ENCODE measurements around the gene ETNK1.

ETNK1 gene

DNA sequence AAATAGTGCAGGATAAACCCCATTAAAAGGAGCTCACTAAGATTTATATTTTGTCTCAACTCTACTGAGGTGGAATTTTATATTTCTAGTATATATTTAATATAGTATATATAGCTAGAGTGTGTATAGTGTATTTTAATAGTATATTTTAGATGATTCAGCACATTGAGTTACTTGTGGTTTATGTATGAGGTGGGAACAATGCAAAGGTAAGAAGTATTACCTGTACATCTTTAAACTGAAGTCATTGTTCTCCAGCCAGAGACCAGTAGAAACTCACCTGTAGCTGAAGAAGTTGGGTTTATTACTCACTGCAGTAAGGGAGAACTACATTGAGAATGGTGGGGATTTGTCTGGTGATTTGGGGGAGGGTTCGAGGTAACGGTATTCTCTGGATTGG, 15.9 kb downstream of the ETNK1 start:
- DNase-seq, result no peak

DNA sequence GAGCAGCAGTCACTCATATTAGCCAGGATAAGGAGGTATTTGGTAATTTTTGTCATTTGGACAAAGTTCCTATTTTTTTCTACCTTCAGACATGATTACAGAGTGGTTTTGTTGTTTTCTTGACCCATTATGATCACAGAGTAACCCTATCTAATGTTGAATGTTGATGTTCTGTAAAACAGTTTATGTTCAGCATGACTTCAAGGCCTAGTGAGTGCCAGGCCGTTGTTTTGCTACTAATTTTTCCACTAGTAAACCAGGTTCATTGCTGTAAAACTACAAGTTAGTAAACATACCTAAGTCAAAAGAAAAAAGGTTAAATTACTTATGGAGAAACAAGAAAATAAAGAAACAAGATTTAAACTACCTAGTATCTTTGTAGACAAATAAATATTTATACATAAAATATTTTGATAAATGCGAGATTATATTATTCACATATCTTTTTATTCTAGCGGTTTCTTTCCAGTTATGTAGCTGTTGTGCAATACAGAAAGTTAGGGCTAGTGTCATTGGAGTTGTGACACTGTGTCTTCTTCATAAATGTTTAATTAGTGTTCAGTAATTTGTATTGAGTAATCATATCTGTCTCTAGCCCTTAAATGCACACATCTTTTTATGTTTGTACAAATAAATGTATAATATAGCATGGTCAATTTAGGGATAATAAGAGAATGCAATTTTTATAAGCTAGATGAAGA, 16.5 kb downstream of the ETNK1 start:
- DNase-seq, result no peak

DNA sequence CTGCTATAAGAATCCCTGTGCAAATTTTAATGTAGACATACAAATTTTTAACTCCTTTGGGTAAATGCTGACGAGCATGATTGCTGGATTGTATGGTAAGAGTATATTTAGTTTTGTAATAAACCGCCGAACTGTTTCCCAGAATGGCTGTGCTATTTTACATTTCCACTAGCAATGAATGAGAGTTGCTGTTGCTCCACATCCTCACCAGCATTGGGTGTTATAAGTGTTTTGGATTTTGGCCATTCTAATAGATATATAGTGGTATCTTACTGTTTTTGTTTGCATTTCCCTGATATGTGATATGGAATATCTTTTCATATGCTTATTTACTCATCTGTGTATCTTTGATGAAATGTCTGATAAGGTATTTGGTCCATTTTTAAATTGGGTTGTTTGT, 23.7 kb downstream of the ETNK1 start:
- DNase-seq, result no peak

DNA sequence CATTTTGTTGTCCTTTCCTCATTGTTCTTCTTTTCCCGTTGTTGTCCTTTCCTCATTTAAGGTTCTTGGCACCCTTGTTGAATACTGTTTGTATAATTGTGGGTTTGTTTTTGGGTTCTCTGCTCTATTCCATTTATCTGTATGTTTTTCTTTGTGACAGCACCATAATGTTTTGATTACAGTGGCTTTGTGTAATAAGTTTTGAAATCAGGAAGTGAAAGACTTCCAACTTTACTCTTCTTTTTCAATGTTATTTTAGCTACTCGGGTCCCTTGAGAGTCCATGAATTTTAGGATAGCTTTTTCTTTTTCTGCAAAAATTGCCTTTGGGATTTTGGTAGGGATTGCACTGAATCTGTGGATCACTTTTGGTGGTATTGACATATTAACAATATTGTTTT, 28.1 kb downstream of the ETNK1 start:
- no peak for DNase-seq

DNA sequence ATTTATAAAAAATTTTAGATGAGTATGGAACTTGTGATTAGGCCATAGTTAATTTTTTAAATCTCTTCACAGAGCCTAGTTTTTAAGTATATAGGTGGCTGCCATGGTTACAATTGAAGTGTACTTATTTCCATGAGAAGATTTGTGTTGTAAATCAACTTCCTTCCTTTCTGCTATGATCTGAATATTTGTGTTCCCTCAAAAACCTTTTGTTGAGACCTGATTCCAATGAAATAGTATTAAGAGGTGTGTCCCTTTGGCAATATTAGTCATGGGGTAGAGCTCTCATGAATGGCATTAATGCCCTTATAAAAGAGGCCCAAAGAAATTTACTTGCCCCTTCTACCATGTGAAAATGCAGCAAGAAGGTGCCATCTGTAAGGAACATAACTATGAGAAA, 28.8 kb downstream of the ETNK1 start:
- no peak for DNase-seq

DNA sequence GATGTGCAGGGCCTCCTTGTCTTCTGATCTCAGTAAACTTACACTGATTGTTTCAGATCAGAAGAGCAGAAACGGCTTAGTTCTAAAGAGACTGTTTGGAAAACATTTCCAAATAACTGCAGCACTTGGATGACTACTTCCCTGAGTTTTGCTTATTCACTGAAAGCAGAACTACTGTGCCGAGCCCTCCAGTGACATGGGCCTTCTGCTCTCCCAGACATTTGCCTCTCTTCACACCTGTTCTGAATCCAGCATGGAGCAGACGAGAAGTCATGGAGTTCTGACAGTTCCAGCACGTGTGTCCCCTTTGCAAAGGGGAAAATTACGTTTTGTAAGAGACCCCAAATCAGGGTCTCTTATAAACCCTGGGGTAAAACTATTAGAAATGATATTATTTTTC, 31.4 kb downstream of the ETNK1 start:
- DNase-seq, result peak; percentile 32

DNA sequence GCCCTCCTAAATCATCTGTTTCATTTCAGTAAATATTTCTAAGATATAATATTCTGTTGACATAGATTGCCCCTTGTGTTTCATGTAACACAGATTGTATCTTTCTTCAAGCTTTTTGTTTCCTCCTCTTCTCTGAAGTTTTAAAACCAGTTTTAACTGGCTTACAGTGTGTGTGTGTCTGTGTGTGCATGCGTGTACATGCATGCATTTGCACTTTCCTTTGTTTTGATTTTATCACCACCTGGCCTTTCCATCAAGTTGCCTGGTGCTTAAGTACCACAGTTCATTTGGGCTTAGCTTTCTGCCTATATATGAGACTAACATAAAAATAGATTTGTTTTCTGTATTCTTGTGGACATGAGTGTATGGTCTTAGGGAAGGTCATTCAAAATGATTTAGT, 31.9 kb downstream of the ETNK1 start:
- peak; percentile 37 for DNase-seq

DNA sequence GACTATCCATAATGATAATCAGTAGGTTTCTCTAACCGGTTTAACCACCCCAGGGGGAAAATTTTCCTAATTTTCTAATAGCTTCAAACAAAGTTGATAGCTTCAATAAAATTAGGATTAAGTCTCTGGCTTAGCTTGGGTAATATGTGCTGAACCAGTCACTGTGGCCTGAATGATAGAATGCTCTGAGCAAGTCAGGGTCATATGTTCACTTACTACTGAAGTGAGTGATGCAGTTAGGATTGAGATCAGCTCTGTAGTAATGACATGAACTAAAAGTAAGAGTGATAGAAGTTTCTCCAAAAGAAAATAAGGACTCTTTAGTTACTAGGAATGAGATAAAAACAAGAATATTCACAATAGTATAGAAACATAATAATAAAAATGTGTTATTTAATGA, 32.6 kb downstream of the ETNK1 start:
- DNase-seq, result no peak

DNA sequence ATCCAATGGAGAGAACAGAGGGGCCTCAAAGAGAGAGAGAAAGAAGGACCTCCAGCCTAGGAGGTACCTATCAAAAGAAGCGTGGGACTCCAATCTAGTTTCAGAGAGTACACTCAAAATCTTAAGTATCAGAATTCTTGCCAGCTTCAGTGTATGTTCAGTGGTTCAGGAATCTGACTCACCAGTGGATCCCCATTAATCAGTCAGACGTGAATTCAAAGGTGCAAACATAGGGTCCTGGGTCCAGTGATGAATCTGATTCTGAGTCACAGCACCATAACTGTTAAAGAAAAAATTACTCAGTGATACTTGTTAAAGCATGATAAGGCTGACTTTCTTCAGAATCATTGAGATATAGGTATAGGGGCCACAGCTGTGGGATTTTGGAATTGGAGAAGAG, 33.2 kb downstream of the ETNK1 start:
- no peak for DNase-seq

DNA sequence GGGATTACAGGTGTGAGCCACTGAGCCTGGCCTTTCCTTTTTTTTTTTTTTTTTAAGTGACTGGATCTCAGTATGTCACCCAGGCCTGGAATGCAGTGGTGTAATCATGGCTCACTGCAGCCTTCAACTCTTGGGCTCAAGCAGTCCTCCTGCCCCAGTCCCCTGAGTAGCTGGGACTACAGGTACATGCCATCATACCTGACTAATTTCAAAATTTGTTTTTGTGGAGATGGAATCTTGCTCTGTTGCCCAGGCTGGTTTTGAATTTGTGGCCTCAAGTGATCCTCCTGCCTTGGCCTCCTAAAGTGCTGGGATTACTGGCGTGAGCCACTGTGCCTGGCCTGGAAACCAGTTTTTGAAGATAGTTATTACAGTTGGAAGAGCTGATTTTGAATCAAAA, 37.4 kb downstream of the ETNK1 start:
- DNase-seq, result no peak

DNA sequence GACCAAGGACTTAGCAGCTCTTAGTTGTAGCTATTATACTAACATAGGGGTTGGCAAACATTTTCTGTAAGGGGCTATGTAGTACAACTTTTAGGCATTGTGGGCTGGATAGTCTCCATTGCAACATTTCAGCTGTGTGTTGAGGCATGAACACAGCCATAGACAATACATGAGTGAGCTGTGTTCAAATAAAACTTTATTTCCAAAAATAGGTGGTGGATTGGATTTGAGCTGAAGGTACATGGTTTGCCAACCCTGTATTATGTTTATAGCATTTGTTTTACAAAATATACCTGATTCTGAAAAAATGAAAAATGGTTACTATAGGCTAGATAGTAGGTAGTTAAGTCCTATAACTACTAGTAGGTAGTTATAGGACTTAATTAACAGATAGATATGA, 40.5 kb downstream of the ETNK1 start:
- no peak for DNase-seq

DNA sequence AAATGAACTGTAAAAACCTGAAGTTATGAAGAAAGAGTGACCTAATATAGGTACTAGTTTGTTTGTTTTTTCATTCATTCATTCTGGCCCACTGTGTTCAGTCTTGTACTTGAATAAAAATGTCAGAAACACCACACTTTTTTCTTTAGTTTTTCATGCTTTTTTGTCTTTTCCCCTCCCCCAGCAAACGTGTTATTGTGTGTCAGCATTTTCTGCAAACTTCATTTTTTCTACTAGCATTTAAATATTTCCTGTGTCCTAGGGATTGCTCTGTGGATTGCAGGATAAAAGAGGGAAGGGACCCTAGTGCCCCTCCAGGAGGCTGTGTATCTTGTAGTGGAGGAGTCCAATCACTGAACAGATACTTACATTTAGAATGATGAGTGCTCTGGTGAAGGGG, 42.2 kb downstream of the ETNK1 start:
- no peak for DNase-seq

DNA sequence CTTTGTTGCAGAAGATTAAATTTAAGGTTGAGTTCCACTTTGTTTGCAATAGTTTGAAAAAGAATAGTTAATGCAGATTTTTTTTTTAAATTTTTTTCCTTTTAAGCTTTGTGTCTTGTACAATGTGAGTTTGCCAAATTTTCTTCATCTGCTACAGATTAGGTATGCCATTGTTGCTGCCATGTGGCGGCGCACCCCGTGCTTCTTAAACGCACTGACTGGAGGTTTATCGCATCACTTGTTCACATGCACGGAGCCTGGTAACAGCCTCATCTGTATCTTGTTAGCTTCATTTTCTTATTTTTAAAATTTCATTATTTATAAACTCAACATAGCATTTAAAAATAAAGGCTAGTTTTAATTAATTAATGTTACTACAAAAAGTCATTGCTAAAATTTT, 43.5 kb downstream of the ETNK1 start:
- no peak for DNase-seq

DNA sequence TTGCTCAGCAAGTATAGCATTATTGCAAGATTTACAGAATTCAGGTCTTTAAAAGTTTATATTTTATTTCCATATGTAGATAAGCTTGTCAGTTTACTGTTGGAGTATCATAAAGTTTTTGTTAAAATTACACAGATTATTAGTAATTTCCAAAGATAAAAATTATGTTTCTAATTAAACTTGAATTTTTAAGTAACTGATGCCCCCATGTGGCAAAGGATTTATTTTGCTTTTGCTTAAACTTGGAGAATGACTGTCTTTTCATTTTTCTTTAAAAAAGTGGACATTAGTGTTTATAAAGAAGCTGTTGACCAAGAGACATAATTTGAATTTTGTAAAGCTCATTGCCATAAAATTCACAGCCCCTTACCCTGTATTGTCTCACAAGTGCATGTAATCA, 45.8 kb downstream of the ETNK1 start:
- DNase-seq, result no peak

DNA sequence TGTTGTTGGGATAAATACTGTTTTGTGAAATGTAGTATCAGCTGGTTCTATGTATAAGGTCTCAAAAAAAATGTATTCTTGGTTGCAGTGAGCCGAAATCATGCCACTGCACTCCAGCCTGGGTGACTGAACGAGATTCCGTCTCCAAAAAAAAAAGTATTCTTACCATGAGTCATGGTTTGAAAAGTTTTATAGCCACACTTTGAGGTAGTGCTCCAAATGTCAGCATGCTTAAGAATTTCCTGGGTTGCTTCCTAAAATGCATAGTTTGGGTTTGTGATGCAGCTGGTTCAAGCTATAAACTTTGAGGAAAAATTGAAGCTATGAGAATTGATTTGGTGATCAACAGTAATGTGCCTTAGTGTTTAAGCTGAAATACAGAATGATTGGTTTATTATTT, 48.0 kb downstream of the ETNK1 start:
- no peak for DNase-seq

DNA sequence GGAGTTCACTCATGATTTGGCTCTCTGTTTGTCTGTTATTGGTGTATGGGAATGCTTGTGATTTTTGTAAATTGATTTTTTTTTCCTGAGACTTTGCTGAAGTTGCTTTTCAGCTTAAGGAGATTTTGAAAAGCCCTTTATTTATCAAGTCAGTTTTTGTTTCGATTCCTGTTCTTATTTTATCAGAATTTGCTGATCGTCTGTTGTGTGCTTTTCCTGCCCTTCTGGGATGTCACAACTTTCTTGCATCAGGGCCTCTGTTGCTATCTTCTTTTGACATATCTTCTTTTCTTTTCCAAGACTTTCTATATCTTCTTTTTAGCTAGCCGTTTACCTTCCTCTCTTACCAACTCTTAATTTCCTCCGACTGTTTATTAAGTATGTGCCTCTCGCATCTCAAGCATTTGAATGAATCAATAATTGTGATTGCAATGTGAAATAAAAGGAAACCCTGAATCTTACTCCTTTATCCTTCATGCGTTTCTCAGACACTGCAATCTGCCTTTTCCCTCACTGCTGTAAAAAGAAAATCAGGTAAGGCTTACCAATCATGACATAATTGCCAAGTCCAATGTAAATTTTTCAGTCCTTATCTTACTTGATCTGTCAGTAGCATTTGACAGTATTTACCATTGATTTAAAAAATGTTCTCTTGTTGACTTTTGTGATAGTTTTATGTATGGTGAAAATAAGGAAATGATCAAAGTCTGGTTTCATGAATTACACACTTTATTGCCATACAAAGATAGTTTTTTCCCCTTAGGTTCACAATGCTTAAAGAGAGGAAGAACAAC, 53.0 kb downstream of the ETNK1 start:
- no peak for DNase-seq

DNA sequence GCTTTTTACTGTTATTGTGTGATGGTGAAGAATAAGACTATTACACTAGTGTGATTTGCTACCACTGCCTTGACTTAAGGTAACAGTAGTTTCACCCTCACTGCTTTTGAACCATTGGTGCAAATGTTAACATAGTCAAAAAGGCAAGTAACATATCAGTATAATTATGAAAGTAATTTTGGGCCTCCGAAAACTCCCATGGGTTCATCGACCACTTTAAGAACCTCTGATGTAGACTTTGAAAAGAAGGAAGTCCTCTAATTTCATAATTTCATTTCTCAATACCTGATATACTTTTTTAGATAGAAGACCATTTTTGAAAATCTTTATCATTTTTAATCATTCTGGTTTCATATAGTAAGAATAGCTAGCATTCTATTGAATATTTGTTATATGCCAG, 57.7 kb downstream of the ETNK1 start:
- DNase-seq, result no peak

DNA sequence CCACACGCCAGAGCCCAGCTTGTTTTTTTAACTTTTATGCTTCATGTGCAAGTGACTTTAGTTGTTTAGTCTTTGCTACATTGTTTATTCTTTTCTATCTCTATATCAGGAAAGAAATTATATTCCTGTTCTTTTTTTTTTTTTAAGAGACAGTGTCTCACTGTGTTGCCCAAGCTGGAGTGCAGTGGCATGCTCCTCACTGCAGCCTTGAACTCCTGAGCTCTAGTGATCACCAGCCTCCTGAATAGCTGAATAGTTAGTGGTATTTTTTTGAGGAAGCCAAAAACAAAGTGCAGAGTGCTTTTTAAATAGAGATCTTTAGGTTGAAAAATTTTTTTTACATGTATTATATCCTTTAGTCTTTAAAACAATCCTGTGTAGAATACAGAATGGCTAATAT, 58.2 kb downstream of the ETNK1 start:
- DNase-seq, result no peak

DNA sequence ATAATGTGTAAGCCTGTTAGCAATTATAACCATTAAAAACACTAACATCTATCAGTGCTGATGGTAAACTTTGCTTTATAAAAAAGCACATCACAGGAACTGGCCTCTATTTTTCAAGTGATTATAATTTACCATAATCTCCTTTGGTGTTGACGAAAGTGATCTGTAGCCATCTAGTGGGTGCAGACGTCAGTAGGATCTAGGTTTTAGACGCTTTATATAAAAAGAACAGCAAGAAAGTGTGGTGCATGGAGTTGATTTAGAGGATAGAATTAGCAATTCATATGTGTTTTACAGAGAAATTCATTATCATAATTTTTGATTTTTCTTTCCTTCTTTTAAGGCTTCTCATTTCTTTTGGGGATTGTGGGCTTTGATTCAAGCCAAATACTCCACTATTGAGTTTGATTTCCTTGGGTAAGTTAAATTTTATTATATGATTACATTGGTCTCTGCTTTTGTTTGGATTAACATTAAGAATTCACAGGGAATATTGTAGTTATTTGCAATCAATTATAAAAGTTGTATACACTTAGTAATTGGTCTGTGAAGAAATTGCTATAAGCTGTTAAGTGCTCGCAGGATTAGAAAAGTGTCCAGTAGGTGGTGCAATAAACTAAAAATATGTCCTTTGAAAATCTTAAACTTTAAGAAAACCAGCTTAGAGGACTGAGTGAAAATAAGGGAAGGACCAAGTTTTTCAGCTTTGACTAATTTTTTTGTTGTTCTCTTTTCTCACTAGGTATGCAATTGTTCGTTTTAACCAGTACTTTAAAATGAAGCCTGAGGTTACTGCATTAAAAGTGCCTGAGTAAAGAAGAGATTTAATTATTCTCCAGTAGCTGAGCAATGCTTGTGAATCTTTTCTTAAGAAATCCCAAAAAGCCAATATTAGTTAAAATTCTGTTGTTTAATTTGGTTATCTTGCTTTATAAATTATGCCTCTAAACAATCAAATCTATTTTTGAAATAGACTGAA, 59.5 kb downstream of the ETNK1 start:
- DNase-seq, result peak; percentile 31

DNA sequence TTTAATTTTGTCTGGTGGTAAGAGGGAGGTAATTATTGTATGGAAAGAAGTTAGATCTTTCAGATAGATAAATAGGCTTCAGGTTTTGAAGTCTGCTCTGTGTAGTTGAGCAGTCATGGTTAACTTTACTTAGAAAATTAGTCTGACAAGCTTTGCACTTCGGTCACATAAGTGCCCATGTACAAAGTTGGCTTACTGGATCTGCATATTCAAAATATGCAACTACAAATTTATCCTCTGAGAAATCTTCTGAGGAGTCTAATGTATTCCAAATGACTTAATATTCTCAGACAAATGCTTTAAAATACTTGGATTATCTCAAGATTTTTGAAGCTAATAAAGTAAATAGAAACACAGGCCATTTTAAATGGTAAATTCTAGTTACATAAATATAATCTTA, 61.2 kb downstream of the ETNK1 start:
- no peak for DNase-seq

DNA sequence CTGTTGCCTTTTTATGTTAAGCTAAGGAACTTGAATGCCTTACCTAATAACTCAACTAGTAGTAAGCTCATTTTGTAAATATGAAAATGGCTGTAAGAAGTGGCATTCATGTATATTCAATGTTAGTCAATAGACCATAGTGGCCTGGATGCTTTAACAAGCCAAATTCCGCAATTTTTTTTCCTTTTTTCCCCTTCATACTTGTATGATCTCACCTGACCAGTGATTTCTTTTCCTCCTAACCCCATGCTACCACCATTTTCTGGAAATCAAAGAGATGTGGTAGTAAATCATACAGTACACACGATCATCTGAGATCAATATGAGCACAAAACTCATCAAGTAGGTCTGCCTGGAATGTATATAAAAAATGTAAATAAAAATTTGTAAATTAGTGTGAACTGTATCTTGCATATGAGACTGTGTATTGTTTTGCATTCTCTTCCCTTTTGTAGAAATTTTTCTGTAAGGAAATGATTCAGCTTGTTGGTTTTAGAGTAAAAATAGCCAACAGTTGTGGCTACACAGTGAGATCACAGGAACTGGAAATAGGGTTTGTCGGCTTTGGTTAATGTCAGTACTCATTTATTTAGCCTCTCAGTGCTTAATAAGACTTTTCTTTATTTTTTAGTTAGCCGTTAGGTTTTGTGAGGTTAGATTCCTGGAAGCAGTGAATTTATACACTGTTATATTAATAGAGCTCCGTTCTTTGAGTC, 62.5 kb downstream of the ETNK1 start:
- no peak for DNase-seq

DNA sequence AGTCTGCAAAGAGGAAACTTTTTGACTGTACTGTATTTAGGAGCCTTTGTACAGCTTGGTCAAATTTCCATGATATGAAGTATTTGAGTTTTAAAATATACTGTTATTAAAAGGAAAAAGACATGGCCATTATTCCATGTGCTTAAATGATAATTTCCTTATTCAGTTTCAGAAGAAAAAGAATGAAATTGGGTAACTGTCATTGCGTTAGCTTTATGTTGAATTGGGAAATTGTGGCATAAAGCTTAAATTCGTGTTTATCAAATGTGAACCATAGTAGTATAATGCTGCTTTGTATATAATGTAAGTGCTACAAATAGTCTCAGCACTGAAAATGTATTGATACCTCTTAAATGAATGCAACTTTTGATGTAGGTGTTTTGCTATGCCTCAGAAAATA, 64.9 kb downstream of the ETNK1 start:
- no peak for DNase-seq

DNA sequence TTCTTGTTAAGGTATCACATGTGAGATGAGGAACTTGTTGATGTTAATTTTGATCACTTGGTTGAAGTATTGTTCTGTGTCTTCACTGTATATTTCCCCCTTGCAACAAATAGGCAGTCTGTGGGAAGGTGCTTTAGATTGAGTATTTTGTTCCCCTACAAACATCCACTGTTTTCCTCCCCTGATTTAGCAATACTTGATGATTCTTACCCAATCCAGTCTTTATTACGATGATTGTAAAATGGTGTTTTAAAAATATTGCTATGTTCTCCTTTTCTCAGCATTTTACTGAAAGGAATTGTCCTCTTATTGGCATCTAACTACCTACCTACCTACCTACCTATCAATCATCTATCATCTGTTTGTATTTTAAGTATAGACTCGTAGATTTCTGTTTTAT, 66.3 kb downstream of the ETNK1 start:
- no peak for DNase-seq

Measured in NCI-H2171 treated with DMSO at 0.1 percent for 48 hours (cell line).